ENCODE measurements around the gene SERPINA3.

SERPINA3 gene

DNA sequence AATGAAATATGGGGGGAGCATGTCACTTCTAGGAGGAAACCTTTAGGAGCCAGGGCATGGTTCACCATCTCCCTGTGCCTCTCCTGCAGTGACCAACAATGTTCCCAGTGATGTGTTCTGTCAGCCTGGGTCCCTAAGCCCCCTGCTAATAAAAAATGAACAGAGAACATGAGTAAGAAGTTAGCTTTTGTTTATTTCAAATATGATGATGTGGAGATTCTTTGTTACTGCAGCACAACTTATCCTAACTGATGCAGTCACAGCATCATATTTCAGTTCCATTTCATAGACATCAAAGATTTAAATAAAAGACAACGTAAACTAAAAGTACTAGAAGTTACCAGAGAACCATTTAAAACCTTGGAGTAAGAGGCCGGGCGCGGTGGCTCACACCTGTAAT lies 43.9 kb downstream of the SERPINA3 start:
- DNase-seq (ENCODE audit: low spot score): no peak

- no peak for DNase-seq (ENCODE audit: low spot score)
Observed at GRCh38 chr14:94659256-94659655, 47.1 kb downstream of the SERPINA3 start.

DNA sequence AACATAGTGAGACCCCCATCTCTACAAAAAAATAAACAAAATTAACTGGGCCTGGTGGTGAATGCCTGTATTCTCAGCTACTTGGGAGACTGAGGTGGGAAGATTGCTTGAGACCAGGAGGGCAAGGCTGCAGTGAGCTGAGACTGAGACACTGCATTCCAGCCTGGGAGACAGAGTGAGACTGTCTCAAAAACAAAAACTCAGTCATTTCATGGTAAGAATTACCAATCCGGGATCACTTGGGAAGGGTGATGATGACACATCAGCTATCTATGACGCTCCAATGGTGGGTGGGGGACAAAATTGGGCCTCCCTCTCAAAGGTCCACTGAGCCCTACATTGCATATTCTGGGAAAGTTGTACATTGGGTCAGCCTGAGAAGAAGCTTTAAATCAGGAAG lies 47.7 kb downstream of the SERPINA3 start:
- DNase-seq (ENCODE audit: low spot score): no peak

GRCh38 chr14:94660306-94660946 lies 48.2 kb downstream of the SERPINA3 start:
- DNase-seq (ENCODE audit: low spot score): no peak

DNA sequence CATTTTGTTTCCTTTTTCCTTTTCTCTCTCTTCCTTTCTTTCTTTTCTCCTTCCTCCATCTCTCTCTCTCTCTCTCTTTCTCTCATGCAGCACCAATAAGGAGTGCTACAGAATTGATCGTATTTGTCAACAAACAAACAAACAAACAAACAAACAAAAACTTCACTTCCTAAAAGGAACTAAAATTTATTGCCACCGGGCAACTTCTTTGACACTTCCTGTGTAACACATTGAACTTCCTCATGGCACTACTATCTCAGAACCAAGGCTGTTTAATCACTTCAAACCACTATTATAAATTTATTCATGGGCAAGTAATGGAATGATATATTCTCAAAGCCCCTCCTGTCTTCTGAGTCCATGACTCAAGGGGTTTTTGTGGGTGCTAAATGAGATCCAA lies 51.3 kb downstream of the SERPINA3 start:
- no peak for DNase-seq (ENCODE audit: low spot score)

GRCh38 chr14:94663965-94664704 lies 51.9 kb downstream of the SERPINA3 start:
- no peak for DNase-seq (ENCODE audit: low spot score)

GRCh38 chr14:94665121-94665520 lies 52.9 kb downstream of the SERPINA3 start:
- no peak for DNase-seq (ENCODE audit: low spot score)

DNA sequence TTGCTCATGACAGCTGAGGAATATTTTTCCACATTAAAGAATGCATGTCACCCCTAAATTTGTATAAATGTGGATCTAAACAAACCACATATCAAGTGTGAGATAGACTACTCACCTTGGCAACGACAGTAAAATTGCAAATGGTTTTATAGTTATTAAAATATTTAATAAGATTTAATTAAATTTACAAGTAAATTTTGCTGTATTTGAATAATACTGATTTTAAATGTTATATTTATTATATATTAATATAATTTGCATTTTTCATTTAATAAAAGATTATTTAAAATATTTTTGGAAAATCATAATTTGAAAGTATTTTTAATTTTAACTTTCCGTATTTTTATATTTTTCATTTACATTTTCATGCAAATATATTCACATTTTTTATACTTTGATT lies 53.4 kb downstream of the SERPINA3 start:
- no peak for DNase-seq (ENCODE audit: low spot score)

DNA sequence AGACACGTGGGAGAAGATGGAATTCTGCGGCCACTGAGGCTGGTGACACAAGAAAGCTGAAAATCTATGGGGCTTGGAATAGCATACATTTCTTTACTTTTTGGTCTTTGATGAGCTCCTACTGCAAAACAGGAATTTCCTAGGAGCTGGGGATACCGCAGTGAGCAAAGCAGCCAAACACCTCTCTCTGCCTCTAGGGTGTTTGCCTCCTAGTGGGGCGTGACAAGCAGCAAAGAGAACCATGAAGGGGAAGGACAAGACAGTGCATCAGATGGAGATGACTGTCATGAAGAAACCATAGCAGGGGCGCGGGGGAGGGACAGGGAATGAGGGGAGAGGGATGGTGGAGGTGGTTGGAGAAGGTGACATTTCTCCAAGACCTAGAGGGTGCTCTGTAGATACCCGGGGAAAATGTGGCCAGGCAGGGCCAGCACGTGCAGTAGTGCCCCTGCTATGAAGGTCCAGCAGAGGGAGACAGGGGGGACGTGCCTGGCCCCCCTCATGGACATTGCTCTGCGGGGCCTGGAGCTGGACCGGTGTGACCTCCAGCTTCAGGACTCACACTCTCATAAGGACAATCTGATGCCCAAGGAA lies 58.6 kb downstream of the SERPINA3 start:
- no peak for DNase-seq (ENCODE audit: low spot score)

DNA sequence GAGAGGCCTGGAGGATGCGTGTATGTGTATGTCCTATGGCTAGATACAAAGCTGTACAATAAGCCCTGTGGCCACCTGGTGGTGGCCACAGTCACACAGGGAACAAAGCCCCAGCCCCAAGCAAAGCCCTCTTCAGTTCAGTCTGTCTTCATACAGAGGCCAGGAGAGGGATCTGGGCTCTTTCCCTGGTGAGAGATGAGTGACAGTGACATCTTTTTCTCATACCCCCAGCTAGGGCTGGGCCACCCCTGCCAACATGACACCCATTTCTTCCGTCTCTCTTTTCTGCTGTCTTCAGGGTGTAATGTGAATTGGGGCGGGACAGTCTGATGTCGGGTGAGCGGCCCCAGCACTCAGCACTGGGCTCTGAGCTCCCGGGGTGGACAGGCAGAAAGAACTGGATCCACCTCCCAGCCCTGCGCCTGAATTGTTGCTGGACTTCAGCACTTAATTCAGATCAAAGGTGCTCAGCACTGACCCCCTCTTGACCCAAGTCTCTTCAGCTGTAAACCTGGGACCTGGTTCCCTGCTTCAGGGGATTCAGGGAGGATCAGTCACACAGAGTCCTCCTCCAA lies 59.8 kb downstream of the SERPINA3 start:
- no peak for DNase-seq (ENCODE audit: low spot score)

DNA sequence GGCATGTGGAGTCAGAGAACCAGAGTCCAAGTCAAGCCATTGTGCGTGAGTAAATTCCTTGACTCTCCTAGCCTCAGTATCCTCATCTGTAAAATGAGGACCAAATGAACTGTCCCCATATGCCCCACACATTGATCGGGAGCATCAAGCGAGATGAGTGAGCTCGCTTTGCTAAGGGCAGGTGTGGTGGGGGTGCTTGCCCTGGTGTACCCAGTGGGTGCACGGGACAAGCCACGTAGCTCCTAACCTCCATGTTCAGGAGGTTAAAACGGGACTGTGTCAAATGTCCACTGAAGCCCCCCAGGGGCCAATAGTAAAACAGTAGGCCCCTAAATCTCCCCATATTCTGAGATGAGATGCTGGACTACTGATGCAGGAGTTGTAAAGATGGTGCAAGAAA lies 60.9 kb downstream of the SERPINA3 start:
- DNase-seq (ENCODE audit: low spot score): no peak

Measured in hematopoietic multipotent progenitor cell treated with erythropoietin and hydrocortisone succinate and interleukin-3 and kit ligand, for 17 days (in vitro differentiated cells).